ENCODE results near the gene TTLL5.

DNA sequence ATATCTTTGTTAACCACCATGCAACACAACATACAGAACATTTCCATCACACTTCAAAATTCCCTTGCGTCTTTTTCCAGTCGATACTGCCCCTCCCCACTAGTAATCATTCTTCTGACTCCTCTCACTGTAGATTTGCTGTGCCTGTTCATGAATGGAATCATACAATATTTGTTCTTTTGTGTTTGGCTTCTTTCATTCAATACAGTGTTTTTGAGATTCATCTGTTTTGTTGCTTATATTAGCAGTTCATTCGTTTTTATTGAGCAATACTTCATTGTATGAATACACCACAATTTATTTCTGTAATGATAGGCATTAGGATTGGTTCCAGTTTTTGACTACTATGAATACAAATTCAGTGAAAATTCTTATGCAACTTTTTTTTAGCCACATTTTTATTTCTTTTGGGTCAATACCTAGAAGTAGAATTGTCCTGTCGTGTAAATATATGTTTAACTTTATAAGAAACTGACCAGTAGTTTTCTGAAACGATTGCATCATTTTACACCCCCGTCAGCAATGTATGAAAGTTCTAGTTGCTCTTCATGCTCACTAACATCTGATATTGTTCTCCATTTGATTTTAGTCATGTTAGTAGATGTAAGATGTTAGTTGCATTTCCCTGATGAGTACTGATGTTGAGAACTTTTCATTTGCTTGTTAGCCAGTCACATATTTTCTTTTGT lies 193.2 kb downstream of the TTLL5 start:
- no peak for TF ChIP-seq EZH2 (IDR thresholded peaks at IDR 0.05; ENCODE audit: borderline replicate concordance, low read length)
- TF ChIP-seq, protein P1, sequence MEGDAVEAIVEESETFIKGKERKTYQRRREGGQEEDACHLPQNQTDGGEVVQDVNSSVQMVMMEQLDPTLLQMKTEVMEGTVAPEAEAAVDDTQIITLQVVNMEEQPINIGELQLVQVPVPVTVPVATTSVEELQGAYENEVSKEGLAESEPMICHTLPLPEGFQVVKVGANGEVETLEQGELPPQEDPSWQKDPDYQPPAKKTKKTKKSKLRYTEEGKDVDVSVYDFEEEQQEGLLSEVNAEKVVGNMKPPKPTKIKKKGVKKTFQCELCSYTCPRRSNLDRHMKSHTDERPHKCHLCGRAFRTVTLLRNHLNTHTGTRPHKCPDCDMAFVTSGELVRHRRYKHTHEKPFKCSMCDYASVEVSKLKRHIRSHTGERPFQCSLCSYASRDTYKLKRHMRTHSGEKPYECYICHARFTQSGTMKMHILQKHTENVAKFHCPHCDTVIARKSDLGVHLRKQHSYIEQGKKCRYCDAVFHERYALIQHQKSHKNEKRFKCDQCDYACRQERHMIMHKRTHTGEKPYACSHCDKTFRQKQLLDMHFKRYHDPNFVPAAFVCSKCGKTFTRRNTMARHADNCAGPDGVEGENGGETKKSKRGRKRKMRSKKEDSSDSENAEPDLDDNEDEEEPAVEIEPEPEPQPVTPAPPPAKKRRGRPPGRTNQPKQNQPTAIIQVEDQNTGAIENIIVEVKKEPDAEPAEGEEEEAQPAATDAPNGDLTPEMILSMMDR (conservative IDR thresholded peaks at IDR 0.05 in 1 of 2, IDR thresholded peaks at IDR 0.05 in 1 of 2; ENCODE audit: extremely low read depth in 1 of 2, insufficient read depth in 1 of 2, low read depth in 1 of 2, low read length in 2 of 2): no peak
